ENCODE measurements around the gene BARX2.

Gene BARX2

DNA sequence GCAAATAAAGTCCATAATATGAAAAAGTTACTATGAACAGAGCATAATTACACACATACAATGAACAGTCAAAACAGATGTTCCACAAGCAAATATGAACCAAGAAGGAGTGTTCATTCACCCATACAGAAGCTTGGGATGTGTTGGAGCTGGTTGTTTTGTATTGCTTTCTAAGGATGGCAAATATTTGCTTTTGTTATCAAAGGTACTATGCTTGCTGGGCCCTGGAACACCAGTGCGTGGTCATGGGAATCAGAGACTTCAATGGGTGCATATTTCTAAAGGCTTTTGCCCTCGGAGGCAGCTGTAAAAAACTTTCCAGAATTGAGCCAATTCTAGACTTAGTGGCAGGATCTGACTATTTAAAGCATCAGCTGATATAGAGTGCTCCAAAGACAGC, 85.1 kb downstream of the BARX2 start:
- Histone ChIP-seq H3K4me3 (ENCODE audit: severe bottlenecking) (no peak overlapping the region), H3K9me3 (ENCODE audit: severe bottlenecking) (no peaks in the 10 kb centered on the region), H3K27ac (ENCODE audit: poor library complexity, severe bottlenecking) (no peak overlapping the region), H3K27me3 (ENCODE audit: insufficient read depth, poor library complexity, severe bottlenecking) (no peaks in the 10 kb centered on the region), H3K36me3 (ENCODE audit: low read depth) (no peaks in the 10 kb centered on the region), H3K4me1 (ENCODE audit: insufficient read depth, poor library complexity, severe bottlenecking) (peaks cover 23% of the 10 kb centered on the region)
- DNase-seq (ENCODE audit: low spot score), result no peak
- TF ChIP-seq, protein P1, sequence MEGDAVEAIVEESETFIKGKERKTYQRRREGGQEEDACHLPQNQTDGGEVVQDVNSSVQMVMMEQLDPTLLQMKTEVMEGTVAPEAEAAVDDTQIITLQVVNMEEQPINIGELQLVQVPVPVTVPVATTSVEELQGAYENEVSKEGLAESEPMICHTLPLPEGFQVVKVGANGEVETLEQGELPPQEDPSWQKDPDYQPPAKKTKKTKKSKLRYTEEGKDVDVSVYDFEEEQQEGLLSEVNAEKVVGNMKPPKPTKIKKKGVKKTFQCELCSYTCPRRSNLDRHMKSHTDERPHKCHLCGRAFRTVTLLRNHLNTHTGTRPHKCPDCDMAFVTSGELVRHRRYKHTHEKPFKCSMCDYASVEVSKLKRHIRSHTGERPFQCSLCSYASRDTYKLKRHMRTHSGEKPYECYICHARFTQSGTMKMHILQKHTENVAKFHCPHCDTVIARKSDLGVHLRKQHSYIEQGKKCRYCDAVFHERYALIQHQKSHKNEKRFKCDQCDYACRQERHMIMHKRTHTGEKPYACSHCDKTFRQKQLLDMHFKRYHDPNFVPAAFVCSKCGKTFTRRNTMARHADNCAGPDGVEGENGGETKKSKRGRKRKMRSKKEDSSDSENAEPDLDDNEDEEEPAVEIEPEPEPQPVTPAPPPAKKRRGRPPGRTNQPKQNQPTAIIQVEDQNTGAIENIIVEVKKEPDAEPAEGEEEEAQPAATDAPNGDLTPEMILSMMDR (IDR thresholded peaks at IDR 0.05; ENCODE audit: poor library complexity, severe bottlenecking), result no peak
- ATAC-seq (ENCODE audit: low read depth), result no peak

DNA sequence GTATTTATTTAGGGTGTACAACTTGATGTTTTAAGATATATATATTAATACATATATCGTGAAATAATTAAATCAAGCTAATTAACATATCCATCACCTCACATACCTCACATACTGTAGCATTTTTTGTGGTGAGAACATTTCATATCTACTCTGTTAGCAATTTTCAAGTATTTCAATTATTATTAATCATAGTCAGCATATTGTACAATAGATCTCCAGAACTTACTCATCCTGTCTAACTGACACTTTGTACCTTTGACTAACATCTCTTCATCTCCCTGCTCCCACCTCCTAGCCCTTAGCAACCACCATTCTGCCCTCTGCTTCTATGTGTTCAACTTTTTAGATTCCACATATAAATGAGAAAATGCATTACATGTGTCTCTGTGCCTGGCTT, 108.4 kb downstream of the BARX2 start:
- no peaks in the 10 kb centered on the region for H3K4me1 ChIP-seq (ENCODE audit: insufficient read depth, poor library complexity, severe bottlenecking)
- H3K27me3 ChIP-seq (ENCODE audit: insufficient read depth, poor library complexity, severe bottlenecking), result no peaks in the 10 kb centered on the region
- no peak overlapping the region for H3K4me3 ChIP-seq (ENCODE audit: severe bottlenecking)
- ATAC-seq (ENCODE audit: low read depth) (no peak), DNase-seq (ENCODE audit: low spot score) (no peak)
- H3K36me3 ChIP-seq (ENCODE audit: low read depth), result no peaks in the 10 kb centered on the region
- no peaks in the 10 kb centered on the region for H3K9me3 ChIP-seq (ENCODE audit: severe bottlenecking)
- H3K27ac ChIP-seq (ENCODE audit: poor library complexity, severe bottlenecking), result no peak overlapping the region
- TF ChIP-seq, protein P1 (IDR thresholded peaks at IDR 0.05; ENCODE audit: poor library complexity, severe bottlenecking), result no peak

DNA sequence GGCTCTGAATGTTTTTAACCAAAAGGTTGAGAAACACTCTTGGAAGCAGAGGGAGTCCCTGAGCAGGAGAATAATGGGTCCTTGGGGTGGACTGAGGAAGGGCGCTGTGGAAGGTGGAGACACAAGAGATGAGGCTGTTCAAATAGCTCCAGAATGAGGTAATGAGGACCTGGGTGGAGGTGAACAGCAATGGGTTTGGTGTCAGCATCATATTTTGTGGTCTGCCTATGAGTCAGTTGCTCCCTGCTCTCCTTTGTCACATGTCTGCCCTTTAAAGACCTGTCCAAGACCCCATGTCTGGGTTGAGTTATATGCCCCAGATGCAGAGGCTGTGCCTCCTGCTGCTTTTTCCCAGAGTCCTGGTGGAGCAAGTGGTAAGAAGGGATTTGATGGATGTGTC, 113.6 kb downstream of the BARX2 start:
- H3K36me3 ChIP-seq (ENCODE audit: low read depth), result no peaks in the 10 kb centered on the region
- H3K27ac ChIP-seq (ENCODE audit: poor library complexity, severe bottlenecking), result no peak overlapping the region
- TF ChIP-seq, protein P1 (IDR thresholded peaks at IDR 0.05; ENCODE audit: poor library complexity, severe bottlenecking), result no peak
- ATAC-seq (ENCODE audit: low read depth) (no peak), DNase-seq (ENCODE audit: low spot score) (no peak)
- no peaks in the 10 kb centered on the region for H3K27me3 ChIP-seq (ENCODE audit: insufficient read depth, poor library complexity, severe bottlenecking)
- no peaks in the 10 kb centered on the region for H3K9me3 ChIP-seq (ENCODE audit: severe bottlenecking)
- H3K4me1 ChIP-seq (ENCODE audit: insufficient read depth, poor library complexity, severe bottlenecking), result no peaks in the 10 kb centered on the region
- H3K4me3 ChIP-seq (ENCODE audit: severe bottlenecking), result no peak overlapping the region

DNA sequence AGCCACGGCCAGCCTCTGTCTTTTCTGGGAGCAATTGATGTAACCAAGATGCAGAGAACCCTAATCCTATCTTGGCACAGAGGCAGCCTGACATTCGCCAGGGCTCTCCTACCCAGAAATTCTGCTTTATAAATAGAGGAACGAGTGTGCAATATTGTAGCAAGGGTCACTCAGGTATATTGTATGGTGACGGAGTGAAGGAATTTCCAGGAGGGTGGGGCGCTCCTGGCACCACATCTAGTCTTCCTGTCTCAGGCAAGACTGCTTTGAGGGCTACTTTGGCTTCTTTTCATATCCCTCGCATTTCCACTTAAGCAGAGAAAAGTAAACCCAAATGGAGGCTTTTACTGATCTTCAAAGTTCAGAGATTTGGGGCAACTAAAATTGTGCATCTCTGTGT, 114.4 kb downstream of the BARX2 start:
- ATAC-seq (ENCODE audit: low read depth) (no peak), DNase-seq (ENCODE audit: low spot score) (no peak)
- no peaks in the 10 kb centered on the region for H3K27me3 ChIP-seq (ENCODE audit: insufficient read depth, poor library complexity, severe bottlenecking)
- no peaks in the 10 kb centered on the region for H3K36me3 ChIP-seq (ENCODE audit: low read depth)
- H3K4me1 ChIP-seq (ENCODE audit: insufficient read depth, poor library complexity, severe bottlenecking), result no peaks in the 10 kb centered on the region
- H3K4me3 ChIP-seq (ENCODE audit: severe bottlenecking), result no peak overlapping the region
- H3K27ac ChIP-seq (ENCODE audit: poor library complexity, severe bottlenecking), result no peak overlapping the region
- no peaks in the 10 kb centered on the region for H3K9me3 ChIP-seq (ENCODE audit: severe bottlenecking)
- TF ChIP-seq, protein P1 (IDR thresholded peaks at IDR 0.05; ENCODE audit: poor library complexity, severe bottlenecking), result no peak

- H3K27ac ChIP-seq (ENCODE audit: poor library complexity, severe bottlenecking), result no peak overlapping the region
- H3K27me3 ChIP-seq (ENCODE audit: insufficient read depth, poor library complexity, severe bottlenecking), result no peaks in the 10 kb centered on the region
- ATAC-seq (ENCODE audit: low read depth) (no peak), DNase-seq (ENCODE audit: low spot score) (no peak)
- no peaks in the 10 kb centered on the region for H3K4me1 ChIP-seq (ENCODE audit: insufficient read depth, poor library complexity, severe bottlenecking)
- H3K36me3 ChIP-seq (ENCODE audit: low read depth), result no peaks in the 10 kb centered on the region
- no peak overlapping the region for H3K4me3 ChIP-seq (ENCODE audit: severe bottlenecking)
- no peaks in the 10 kb centered on the region for H3K9me3 ChIP-seq (ENCODE audit: severe bottlenecking)
- TF ChIP-seq, protein P1 (IDR thresholded peaks at IDR 0.05; ENCODE audit: poor library complexity, severe bottlenecking), result no peak
These were observed 118.1 kb downstream of the BARX2 start for GRCh38 chr11:129493746-129494145.
